Measurements from ENCODE around the gene BFSP2. TPM values are rescaled to one million over a fixed set of nuclear protein-coding genes. Genes with fewer than 3 reads are reported as not detected.

Gene BFSP2
- total and polyA plus RNA-seq, 2 experiments from 2014 or later, result not detected

DNA sequence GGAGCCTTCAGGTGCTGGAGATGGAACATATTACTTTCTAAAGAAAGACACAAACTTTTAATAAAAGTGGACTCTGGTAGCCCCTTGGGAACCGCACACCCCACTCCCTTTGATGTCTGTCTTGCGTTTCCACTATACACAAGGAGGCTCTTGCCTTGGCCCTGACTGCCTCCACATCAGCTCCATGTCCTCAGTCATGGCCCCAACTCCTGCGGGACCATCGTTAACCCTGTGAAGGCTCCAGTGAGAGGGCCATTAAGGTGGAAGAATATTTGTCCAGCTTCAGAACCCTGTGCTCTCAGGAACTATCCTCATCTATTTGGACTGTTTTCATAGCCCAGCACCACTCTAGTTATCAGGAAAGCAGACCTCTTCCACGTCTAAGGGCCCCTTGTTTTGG, 16.1 kb upstream of the BFSP2 start:
- H3K4me1 ChIP-seq (ENCODE audit: insufficient read depth), result no peaks in the 10 kb centered on the region
- H3K36me3 ChIP-seq (ENCODE audit: low read depth), result no peaks in the 10 kb centered on the region
- no peak overlapping the region for H3K27ac ChIP-seq
- no peaks in the 10 kb centered on the region; the same call in 1 of the 2 replicates for H3K27me3 ChIP-seq (replicated peaks; ENCODE audit: insufficient read depth)
- no peak overlapping the region for H2AFZ ChIP-seq
- WGBS, 2 experiments (ENCODE audit: low coverage in 1 of 2, low lambda C conversion rate in 2 of 2, missing lambda C conversion rate in 2 of 2), result 67 to 72% methylated on average over 5 of the region's 5 CpGs
- no peak overlapping the region for H3K4me2 ChIP-seq (ENCODE audit: unreplicated experiment)
- no peaks in the 10 kb centered on the region for H3K9me2 ChIP-seq (ENCODE audit: insufficient read depth)
- no peak overlapping the region for H3K4me3 ChIP-seq
- no peaks in the 10 kb centered on the region for H4K20me1 ChIP-seq (ENCODE audit: insufficient read depth)
- in situ Hi-C loops (cut with MboI), result no loop called here
- no peak for DNase-seq
- TF ChIP-seq EZH2 (IDR thresholded peaks at IDR 0.05; ENCODE audit: insufficient read depth, poor library complexity, severe bottlenecking) (no peak), EZH2phosphoT487 (IDR thresholded peaks at IDR 0.05; ENCODE audit: insufficient read depth, low read depth) (no peak)
- no peaks in the 10 kb centered on the region for H3K9me3 ChIP-seq (ENCODE audit: low read depth)
- H3F3A ChIP-seq (ENCODE audit: insufficient read depth), result no peaks in the 10 kb centered on the region
- H3K79me2 ChIP-seq (ENCODE audit: insufficient read depth), result no peaks in the 10 kb centered on the region
- no peak overlapping the region for H3K9ac ChIP-seq

DNA sequence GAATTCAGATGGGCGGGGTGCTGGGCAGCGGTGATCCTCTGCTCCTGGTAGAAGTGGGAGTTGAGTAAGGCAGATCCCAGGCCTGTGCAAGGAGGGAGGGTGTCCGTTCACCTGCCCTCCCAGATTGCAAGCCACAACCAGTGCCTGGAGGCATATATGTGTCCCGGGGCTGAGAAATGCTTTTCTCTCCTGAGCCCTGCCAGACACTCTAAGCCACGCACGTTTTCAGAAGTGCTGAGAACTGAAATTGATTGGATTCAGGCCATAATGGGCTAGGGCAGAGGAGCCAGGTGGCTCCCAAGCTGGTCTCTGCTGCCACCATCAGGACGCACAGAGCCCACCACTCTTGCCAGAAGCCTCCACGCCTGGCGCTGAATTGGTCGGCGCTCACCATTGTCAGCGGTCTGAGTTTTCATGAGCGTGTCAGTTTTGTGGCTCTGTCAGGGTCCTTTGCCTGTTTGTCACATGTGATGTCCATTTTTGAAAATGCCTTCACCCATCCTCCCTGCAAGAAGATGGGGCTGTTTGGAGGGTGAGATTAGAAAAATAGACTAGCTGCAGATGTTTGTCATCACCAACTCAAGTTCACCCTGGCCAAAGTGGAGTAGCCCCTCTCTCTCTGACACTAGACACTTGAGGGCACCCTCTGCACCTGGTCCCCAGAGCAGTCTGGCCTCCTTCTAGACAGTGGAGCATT, 15.4 kb upstream of the BFSP2 start:
- no peaks in the 10 kb centered on the region for H4K20me1 ChIP-seq (ENCODE audit: insufficient read depth)
- H3F3A ChIP-seq (ENCODE audit: insufficient read depth), result no peaks in the 10 kb centered on the region
- no peaks in the 10 kb centered on the region for H3K9me2 ChIP-seq (ENCODE audit: insufficient read depth)
- 12 to 13% methylated on average over 13 of the region's 13 CpGs for WGBS, 2 experiments (ENCODE audit: low coverage in 1 of 2, low lambda C conversion rate in 2 of 2, missing lambda C conversion rate in 2 of 2)
- no peak overlapping the region for H2AFZ ChIP-seq
- no peak for TF ChIP-seq EZH2phosphoT487 (IDR thresholded peaks at IDR 0.05; ENCODE audit: insufficient read depth, low read depth)
- no peak for TF ChIP-seq EZH2 (IDR thresholded peaks at IDR 0.05; ENCODE audit: insufficient read depth, poor library complexity, severe bottlenecking)
- no peak overlapping the region for H3K4me2 ChIP-seq (ENCODE audit: unreplicated experiment)
- H3K9ac ChIP-seq, result no peak overlapping the region
- in situ Hi-C loops (cut with MboI), result no loop called here
- no peaks in the 10 kb centered on the region; the same call in 1 of the 2 replicates for H3K27me3 ChIP-seq (replicated peaks; ENCODE audit: insufficient read depth)
- H3K36me3 ChIP-seq (ENCODE audit: low read depth), result no peaks in the 10 kb centered on the region
- H3K4me3 ChIP-seq, result no peak overlapping the region
- H3K9me3 ChIP-seq (ENCODE audit: low read depth), result no peaks in the 10 kb centered on the region
- H3K27ac ChIP-seq, result no peak overlapping the region
- peak; percentile 56 for DNase-seq
- H3K79me2 ChIP-seq (ENCODE audit: insufficient read depth), result no peaks in the 10 kb centered on the region
- no peaks in the 10 kb centered on the region for H3K4me1 ChIP-seq (ENCODE audit: insufficient read depth)

DNA sequence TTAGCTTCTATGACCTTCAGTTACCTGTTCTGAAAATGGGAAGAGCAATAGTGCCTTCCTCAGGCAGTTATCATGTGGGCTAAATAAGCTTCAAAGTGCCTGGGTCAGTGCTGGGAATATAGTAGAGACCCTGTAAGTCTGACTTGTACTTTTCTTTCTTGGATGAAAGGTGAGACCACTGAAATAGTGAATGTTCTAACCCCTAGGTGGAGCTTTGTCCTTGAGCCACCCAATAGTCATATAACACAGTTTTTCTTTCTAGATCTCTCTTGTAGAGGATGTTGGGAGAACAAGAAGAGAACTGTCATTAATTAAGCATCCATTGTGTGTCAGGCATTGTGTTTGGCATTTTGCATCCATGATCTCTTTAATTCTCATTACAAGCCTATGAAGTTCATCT, 13.0 kb upstream of the BFSP2 start:
- H3K4me3 ChIP-seq, result no peak overlapping the region
- no peak for TF ChIP-seq EZH2phosphoT487 (IDR thresholded peaks at IDR 0.05; ENCODE audit: insufficient read depth, low read depth)
- no peak for DNase-seq
- no peaks in the 10 kb centered on the region for H3K9me2 ChIP-seq (ENCODE audit: insufficient read depth)
- no peaks in the 10 kb centered on the region; the same call in 1 of the 2 replicates for H3K27me3 ChIP-seq (replicated peaks; ENCODE audit: insufficient read depth)
- no peaks in the 10 kb centered on the region for H3F3A ChIP-seq (ENCODE audit: insufficient read depth)
- H3K4me2 ChIP-seq (ENCODE audit: unreplicated experiment), result no peak overlapping the region
- no peaks in the 10 kb centered on the region for H3K79me2 ChIP-seq (ENCODE audit: insufficient read depth)
- no peaks in the 10 kb centered on the region for H3K36me3 ChIP-seq (ENCODE audit: low read depth)
- no peaks in the 10 kb centered on the region for H3K4me1 ChIP-seq (ENCODE audit: insufficient read depth)
- no peak overlapping the region for H2AFZ ChIP-seq
- in situ Hi-C loops (cut with MboI), result no loop called here
- H3K9ac ChIP-seq, result no peak overlapping the region
- no peak overlapping the region for H3K27ac ChIP-seq
- no peaks in the 10 kb centered on the region for H4K20me1 ChIP-seq (ENCODE audit: insufficient read depth)
- no peaks in the 10 kb centered on the region for H3K9me3 ChIP-seq (ENCODE audit: low read depth)

GRCh38 chr3:133387341-133387740, 12.5 kb upstream of the BFSP2 start:
- no peaks in the 10 kb centered on the region for H3K79me2 ChIP-seq (ENCODE audit: insufficient read depth)
- H3K4me1 ChIP-seq (ENCODE audit: insufficient read depth), result no peaks in the 10 kb centered on the region
- WGBS, 2 experiments (ENCODE audit: low coverage in 1 of 2, low lambda C conversion rate in 2 of 2, missing lambda C conversion rate in 2 of 2), result 62 to 65% methylated on average over 4 of the region's 4 CpGs
- H3K4me2 ChIP-seq (ENCODE audit: unreplicated experiment), result no peak overlapping the region
- in situ Hi-C loops (cut with MboI), result no loop called here
- H4K20me1 ChIP-seq (ENCODE audit: insufficient read depth), result no peaks in the 10 kb centered on the region
- no peaks in the 10 kb centered on the region for H3K9me2 ChIP-seq (ENCODE audit: insufficient read depth)
- H3K27me3 ChIP-seq (replicated peaks; ENCODE audit: insufficient read depth), result no peaks in the 10 kb centered on the region; the same call in 1 of the 2 replicates
- no peak overlapping the region for H2AFZ ChIP-seq
- H3K9me3 ChIP-seq (ENCODE audit: low read depth), result no peaks in the 10 kb centered on the region
- H3F3A ChIP-seq (ENCODE audit: insufficient read depth), result no peaks in the 10 kb centered on the region
- no peak for DNase-seq
- no peak overlapping the region for H3K9ac ChIP-seq
- no peak overlapping the region for H3K27ac ChIP-seq
- H3K36me3 ChIP-seq (ENCODE audit: low read depth), result no peaks in the 10 kb centered on the region
- no peak for TF ChIP-seq EZH2 (IDR thresholded peaks at IDR 0.05; ENCODE audit: insufficient read depth, poor library complexity, severe bottlenecking)
- no peak for TF ChIP-seq EZH2phosphoT487 (IDR thresholded peaks at IDR 0.05; ENCODE audit: insufficient read depth, low read depth)
- H3K4me3 ChIP-seq, result no peak overlapping the region

All from GM23248 (cell line).